Measurements from ENCODE around the gene HPCAL1. TPM values are rescaled to one million over a fixed set of nuclear protein-coding genes. Genes with fewer than 3 reads are reported as not detected.

The HPCAL1 gene
- total and polyA plus RNA-seq, 4 donors = 28.2 to 159 (median 95.0) TPM

DNA sequence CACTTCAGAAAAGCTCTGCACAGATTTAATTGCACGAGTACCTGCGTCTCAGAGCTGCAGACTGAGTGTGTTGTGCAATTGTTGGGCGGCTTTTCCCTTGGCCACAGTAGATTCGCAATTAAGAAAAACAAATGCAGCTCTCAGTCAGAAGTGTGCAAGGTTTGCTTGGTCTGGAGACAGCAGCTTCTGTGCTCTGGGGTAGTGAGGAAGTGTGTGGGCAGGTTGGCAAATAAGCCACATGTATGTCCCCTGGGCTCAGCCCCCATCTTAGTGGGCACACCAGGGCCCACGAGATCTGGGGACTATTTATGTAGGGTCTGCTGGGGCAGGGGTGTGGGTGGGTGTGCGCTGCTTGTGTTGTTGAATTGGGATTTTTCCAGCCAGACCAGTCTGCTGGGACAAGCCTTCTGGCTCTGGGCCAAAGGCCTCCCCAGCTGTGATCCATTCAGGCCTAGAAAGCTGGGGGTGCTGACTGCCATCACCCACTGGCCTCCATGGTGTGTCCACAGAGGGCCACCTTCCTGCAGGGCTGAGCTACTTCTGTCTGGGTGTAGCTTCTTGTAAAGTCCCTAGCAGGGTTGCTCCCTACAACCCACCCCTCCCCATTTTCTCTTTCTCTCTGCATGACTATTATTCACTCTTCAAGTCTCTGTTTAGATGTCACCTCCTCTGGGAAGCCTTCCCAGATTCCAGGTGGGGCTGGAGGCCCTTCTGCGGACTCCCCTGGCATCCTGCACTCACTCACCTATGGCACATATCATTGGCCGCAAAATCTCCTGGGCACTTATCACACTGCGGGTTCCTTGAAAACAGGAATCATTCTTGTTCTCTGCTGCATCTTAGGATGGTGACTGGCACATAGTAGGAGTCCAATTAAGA is 77.6 kb downstream of the HPCAL1 start:
- no peaks in the 10 kb centered on the region for H3K27me3 ChIP-seq (ENCODE audit: control insufficient read depth, insufficient read depth, low read length)
- no peaks in the 10 kb centered on the region for H3K9me3 ChIP-seq (ENCODE audit: control insufficient read depth, insufficient read depth, low read length)
- peaks cover 35% of the 10 kb centered on the region for H3K4me1 ChIP-seq (ENCODE audit: control insufficient read depth, insufficient read depth, low read length)
- no peak overlapping the region for H3K4me3 ChIP-seq (ENCODE audit: low read depth, low read length)
- peak in 1 of 6 donors; percentile 64 for DNase-seq (ENCODE audit: low read depth in 4 of 6, low spot score in 6 of 6)
- H3K27ac ChIP-seq (ENCODE audit: low read depth, low read length) = no peak overlapping the region
- 62% methylated on average over 7 of the region's 9 CpGs for WGBS (ENCODE audit: insufficient coverage)
- peaks cover 3% of the 10 kb centered on the region for H3K36me3 ChIP-seq (ENCODE audit: control insufficient read depth, insufficient read depth, low read length)

DNA sequence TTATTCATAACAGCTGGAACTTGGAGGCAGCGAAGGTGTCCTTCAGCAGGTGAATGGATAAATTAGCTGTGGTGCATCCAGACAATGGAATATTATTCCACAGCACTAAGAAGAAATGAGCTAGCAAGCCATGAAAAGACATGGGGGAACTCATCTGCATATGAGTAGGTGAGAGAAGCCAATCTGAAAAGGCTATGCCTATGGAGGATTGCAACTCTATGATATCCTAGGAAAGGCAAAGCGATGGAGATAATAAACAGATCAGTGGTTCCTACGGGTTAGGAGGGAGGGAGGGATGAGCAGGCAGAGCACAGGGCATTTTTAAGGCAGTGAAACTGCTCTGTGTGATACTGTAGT is 79.3 kb downstream of the HPCAL1 start:
- 0% methylated on average over 1 of the region's 3 CpGs for WGBS (ENCODE audit: insufficient coverage)
- Histone ChIP-seq H3K9me3 (ENCODE audit: control insufficient read depth, insufficient read depth, low read length) (no peaks in the 10 kb centered on the region), H3K27me3 (ENCODE audit: control insufficient read depth, insufficient read depth, low read length) (no peaks in the 10 kb centered on the region), H3K4me1 (ENCODE audit: control insufficient read depth, insufficient read depth, low read length) (peaks cover 47% of the 10 kb centered on the region), H3K27ac (ENCODE audit: low read depth, low read length) (no peak overlapping the region), H3K4me3 (ENCODE audit: low read depth, low read length) (no peak overlapping the region), H3K36me3 (ENCODE audit: control insufficient read depth, insufficient read depth, low read length) (peaks cover 3% of the 10 kb centered on the region)
- peak in 1 of 6 donors; percentile 59 for DNase-seq (ENCODE audit: low read depth in 4 of 6, low spot score in 6 of 6)

DNA sequence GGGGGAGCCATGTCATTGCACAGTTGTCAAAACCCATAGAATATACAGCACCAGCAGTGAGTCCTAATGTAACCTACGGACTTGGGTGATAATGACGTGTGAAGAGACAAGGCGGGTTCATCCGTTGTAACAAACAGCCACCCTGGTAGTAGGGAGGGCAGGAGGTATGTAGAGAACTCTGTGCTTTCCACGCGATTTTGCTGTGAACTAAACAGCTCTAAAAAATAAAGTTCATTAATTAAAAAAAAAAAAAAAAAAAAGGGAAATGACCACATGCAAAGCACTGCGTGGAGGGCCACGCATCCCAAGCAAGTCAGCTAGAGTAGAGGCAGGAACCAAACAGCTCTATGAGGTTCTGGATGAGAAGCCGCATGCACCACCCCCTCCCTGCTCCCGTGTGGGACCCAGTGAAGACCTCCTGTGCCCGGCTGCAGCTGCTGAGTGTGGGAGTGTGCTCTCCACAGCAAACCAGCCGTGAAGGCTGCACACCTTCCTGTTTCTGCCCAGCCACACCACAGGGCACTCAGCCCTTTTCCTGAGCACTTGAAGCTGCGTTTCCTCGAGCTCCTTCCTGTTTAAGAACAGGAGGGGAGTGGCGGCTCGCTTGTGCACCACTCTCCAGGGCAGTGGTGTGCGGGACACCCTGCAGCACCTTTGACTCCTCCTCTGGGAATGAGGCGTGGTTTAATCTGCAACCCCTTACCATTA is 79.8 kb downstream of the HPCAL1 start:
- Histone ChIP-seq H3K4me1 (ENCODE audit: control insufficient read depth, insufficient read depth, low read length) (peaks cover 47% of the 10 kb centered on the region), H3K36me3 (ENCODE audit: control insufficient read depth, insufficient read depth, low read length) (peaks cover under 1% of the 10 kb centered on the region), H3K27ac (ENCODE audit: low read depth, low read length) (no peak overlapping the region), H3K4me3 (ENCODE audit: low read depth, low read length) (no peak overlapping the region), H3K9me3 (ENCODE audit: control insufficient read depth, insufficient read depth, low read length) (no peaks in the 10 kb centered on the region), H3K27me3 (ENCODE audit: control insufficient read depth, insufficient read depth, low read length) (no peaks in the 10 kb centered on the region)
- 59% methylated on average over 10 of the region's 18 CpGs for WGBS (ENCODE audit: insufficient coverage)
- DNase-seq (ENCODE audit: low read depth in 4 of 6, low spot score in 6 of 6) = no peak

DNA sequence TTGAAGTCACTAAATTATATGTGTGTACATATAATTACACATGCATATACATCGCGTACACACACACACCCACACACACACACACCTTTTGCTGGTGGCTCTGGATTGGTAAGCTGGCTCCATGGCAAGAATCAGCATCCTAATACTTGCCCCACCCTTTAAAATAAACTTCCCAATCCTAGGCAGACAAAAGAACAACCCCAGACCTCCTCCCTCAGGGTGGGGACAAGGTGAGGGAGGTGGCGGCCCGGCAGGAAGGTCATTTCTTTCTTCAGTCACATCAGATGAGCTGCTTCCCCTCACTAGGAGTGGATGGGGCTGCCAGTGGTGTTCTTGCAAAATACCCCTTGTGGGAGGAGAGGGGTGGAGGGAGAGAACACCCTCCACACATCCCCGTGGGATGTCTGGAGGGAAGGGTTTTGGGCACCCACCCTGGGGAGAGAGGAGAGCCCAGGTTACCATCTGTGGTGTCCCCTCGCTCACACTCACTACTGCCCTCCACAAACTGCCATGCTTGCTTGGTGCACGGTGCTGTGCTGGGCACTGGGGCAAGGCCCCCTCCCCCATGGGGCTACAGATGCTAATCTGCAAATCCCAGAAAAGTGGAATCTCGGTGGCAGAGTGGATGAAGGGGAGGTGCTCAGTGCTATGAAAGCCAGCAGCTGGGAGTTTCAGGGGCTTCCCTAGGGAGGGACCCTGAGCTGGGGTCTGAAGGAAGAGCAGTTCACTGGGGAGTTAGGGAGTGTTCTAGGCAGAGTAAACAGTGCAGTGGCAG is 81.4 kb downstream of the HPCAL1 start:
- no peaks in the 10 kb centered on the region for H3K9me3 ChIP-seq (ENCODE audit: control insufficient read depth, insufficient read depth, low read length)
- H3K27me3 ChIP-seq (ENCODE audit: control insufficient read depth, insufficient read depth, low read length) = no peaks in the 10 kb centered on the region
- no peaks in the 10 kb centered on the region for H3K36me3 ChIP-seq (ENCODE audit: control insufficient read depth, insufficient read depth, low read length)
- H3K4me1 ChIP-seq (ENCODE audit: control insufficient read depth, insufficient read depth, low read length) = peaks cover 60% of the 10 kb centered on the region
- H3K27ac ChIP-seq (ENCODE audit: low read depth, low read length) = no peak overlapping the region
- WGBS (ENCODE audit: insufficient coverage) = 71% methylated on average over 2 of the region's 8 CpGs
- no peak for DNase-seq (ENCODE audit: low read depth in 4 of 6, low spot score in 6 of 6)
- H3K4me3 ChIP-seq (ENCODE audit: low read depth, low read length) = no peak overlapping the region

DNA sequence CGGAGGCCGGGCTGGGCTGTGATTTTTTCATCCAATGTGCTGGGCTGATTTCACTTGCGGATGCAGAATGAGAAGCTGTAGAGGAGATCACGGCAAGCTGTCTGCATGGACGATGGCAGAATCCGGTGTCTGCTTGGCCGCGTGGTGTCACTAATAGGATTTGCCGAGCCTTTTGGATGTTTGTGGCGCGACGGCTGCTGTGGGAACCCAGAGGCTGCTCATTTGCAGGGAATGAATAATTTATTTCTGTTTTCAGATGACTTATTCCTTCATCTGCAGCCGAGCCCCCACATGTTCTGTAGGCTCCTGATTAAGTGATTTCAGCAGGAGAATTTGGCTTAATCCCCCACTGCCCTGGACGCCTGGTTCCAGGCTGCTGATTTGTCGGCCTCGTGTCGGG is 82.8 kb downstream of the HPCAL1 start:
- no peak overlapping the region for H3K4me3 ChIP-seq (ENCODE audit: low read depth, low read length)
- H3K27ac ChIP-seq (ENCODE audit: low read depth, low read length) = no peak overlapping the region
- 53% methylated on average over 14 of the region's 17 CpGs for WGBS (ENCODE audit: insufficient coverage)
- DNase-seq (ENCODE audit: low read depth in 4 of 6, low spot score in 6 of 6) = peak in 2 of 6 donors; percentile 62 to 90
- no peaks in the 10 kb centered on the region for H3K9me3 ChIP-seq (ENCODE audit: control insufficient read depth, insufficient read depth, low read length)
- H3K36me3 ChIP-seq (ENCODE audit: control insufficient read depth, insufficient read depth, low read length) = no peaks in the 10 kb centered on the region
- H3K27me3 ChIP-seq (ENCODE audit: control insufficient read depth, insufficient read depth, low read length) = no peaks in the 10 kb centered on the region
- H3K4me1 ChIP-seq (ENCODE audit: control insufficient read depth, insufficient read depth, low read length) = peaks cover 55% of the 10 kb centered on the region

DNA sequence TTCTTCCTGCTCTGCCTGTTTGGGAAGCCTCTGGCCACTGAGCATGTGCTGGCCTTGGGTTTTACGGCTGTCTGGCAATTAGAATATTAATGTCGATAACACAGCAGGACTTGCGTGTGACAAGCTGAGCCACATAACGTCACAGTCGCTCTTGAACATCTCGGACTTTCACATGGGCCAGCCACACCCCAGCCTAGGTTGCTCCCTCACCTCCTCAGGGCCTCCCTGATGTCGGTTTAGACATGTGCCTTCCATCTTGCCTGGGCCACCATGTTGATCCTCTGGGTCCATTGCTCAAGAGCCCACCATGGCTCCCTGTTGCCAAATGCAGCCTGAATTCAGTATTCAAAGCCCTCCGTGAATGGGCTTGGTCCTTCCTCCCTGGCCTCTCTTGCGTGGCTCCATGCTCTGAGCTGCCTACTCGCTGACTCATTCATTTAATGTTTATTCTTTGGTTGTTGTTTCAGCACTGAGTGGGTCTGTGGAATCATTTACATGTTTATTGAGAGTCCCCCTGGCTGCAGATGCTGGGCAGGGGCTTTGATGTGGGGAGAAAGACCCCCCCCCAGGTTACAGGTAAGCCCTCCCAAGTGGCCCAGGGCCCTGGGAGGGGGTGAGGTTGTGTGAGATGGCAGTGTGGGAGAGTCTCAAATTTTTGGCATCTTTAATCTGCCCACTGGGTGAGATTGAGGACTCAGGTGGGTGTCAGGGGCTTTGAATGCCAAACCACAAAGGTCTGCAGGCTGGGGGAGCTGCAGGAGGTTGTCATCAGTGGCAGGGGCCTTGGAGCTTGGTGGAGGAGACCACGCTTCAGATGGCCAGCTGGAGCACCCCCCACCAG is 83.4 kb downstream of the HPCAL1 start:
- Histone ChIP-seq H3K4me1 (ENCODE audit: control insufficient read depth, insufficient read depth, low read length) (peaks cover 53% of the 10 kb centered on the region), H3K9me3 (ENCODE audit: control insufficient read depth, insufficient read depth, low read length) (no peaks in the 10 kb centered on the region), H3K4me3 (ENCODE audit: low read depth, low read length) (no peak overlapping the region), H3K27ac (ENCODE audit: low read depth, low read length) (no peak overlapping the region), H3K36me3 (ENCODE audit: control insufficient read depth, insufficient read depth, low read length) (no peaks in the 10 kb centered on the region), H3K27me3 (ENCODE audit: control insufficient read depth, insufficient read depth, low read length) (no peaks in the 10 kb centered on the region)
- DNase-seq (ENCODE audit: low read depth in 4 of 6, low spot score in 6 of 6) = no peak
- 57% methylated on average over 7 of the region's 11 CpGs for WGBS (ENCODE audit: insufficient coverage)

DNA sequence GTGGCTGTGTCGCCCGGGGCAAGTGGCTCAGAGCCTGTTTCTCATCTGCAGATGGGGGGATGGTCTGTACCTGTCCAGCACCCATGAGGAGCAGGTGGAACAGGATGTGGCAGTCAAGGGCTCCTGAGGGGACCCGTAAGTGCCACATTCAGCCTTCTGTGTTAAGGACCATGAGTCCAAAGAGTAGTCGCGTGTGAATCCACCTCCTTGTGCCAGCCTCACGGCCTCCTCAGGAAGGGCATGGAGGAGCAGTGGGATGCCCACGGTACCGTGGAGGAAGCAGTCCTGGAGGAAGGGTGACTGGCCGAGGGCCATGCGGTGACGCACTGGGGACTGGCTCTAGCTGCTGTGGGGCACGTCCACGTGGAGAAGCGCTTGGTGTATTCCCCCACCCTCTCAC is 84.3 kb downstream of the HPCAL1 start:
- WGBS (ENCODE audit: insufficient coverage) = 89% methylated on average over 13 of the region's 14 CpGs
- H3K9me3 ChIP-seq (ENCODE audit: control insufficient read depth, insufficient read depth, low read length) = no peaks in the 10 kb centered on the region
- DNase-seq (ENCODE audit: low read depth in 4 of 6, low spot score in 6 of 6) = no peak
- H3K27ac ChIP-seq (ENCODE audit: low read depth, low read length) = no peak overlapping the region
- H3K4me1 ChIP-seq (ENCODE audit: control insufficient read depth, insufficient read depth, low read length) = peaks cover 48% of the 10 kb centered on the region
- H3K36me3 ChIP-seq (ENCODE audit: control insufficient read depth, insufficient read depth, low read length) = no peaks in the 10 kb centered on the region
- no peaks in the 10 kb centered on the region for H3K27me3 ChIP-seq (ENCODE audit: control insufficient read depth, insufficient read depth, low read length)
- no peak overlapping the region for H3K4me3 ChIP-seq (ENCODE audit: low read depth, low read length)

DNA sequence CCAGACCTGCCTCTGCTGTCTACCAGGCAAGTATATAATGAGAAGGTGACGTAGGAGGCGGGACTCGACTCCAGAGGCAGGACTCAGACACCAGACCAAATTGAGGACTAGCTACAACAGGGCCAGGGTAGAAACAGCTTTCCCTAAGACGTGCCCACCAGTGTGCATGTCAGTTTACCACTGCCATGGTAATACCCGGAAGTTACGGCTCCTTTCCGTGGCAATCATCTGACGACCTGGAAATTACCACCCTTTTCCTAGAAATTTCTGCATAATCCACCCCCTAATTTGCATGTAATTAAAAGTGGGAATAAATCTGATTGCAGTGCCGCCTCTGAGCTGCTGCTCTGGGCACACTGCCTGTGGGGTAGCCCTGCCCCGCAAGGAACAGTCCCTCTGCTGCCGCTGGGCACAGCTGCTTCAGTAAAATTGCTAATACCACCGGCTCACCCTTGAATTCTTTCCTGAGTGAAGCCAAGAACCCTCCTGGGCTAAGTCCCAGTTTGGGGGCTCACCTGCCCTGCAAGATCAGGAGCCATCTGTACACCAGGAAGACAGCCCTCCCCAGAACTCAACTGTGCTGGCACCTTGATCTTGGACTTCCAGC is 86.4 kb downstream of the HPCAL1 start:
- Histone ChIP-seq H3K27ac (ENCODE audit: low read depth, low read length) (no peak overlapping the region), H3K27me3 (ENCODE audit: control insufficient read depth, insufficient read depth, low read length) (no peaks in the 10 kb centered on the region), H3K4me3 (ENCODE audit: low read depth, low read length) (no peak overlapping the region), H3K4me1 (ENCODE audit: control insufficient read depth, insufficient read depth, low read length) (peaks cover 55% of the 10 kb centered on the region), H3K36me3 (ENCODE audit: control insufficient read depth, insufficient read depth, low read length) (no peaks in the 10 kb centered on the region), H3K9me3 (ENCODE audit: control insufficient read depth, insufficient read depth, low read length) (no peaks in the 10 kb centered on the region)
- no peak for DNase-seq (ENCODE audit: low read depth in 4 of 6, low spot score in 6 of 6)
- 82% methylated on average over 7 of the region's 12 CpGs for WGBS (ENCODE audit: insufficient coverage)

All from spinal cord (tissue), 10 donors.